ENCODE measurements around the gene SART1.
A peak's percentile ranks its signal among the peaks of the same experiment; 100 is the strongest.

SART1 gene

DNA sequence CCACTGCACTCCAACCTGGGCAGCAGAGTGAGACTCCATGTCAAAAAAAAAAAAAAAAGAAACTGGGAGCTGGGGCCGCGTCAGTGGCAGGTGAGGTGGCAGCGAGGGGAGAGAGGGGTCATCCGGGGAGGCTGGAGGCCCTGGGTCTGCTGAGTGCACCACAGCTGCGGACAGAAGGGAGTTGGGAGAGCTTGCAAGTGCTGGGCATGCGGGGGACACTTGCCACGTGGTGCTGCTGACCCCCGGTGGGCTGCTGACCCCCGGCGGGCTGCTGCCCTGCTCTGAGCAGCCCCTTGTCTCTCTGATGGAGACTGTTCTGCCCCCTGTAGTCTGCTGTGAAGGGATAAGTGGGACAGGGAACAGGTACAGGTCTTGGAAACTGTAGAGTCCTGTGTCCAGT is 39.7 kb upstream of the SART1 start:
- no peaks in the 10 kb centered on the region for H3K27me3 ChIP-seq (ENCODE audit: control insufficient read depth, insufficient read depth, low read length)
- H3K9ac ChIP-seq = no peak overlapping the region
- no peaks in the 10 kb centered on the region for H3K9me3 ChIP-seq (ENCODE audit: control insufficient read depth, low read length)
- H3K36me3 ChIP-seq (ENCODE audit: control insufficient read depth, insufficient read depth, low read length) = no peaks in the 10 kb centered on the region
- peaks cover 2% of the 10 kb centered on the region for H3K79me2 ChIP-seq
- no peak overlapping the region for H3K27ac ChIP-seq
- H2AFZ ChIP-seq = no peak overlapping the region
- no peak overlapping the region for H3K4me2 ChIP-seq (ENCODE audit: low read length)
- H3K4me1 ChIP-seq = no peaks in the 10 kb centered on the region
- TF ChIP-seq, protein P1, sequence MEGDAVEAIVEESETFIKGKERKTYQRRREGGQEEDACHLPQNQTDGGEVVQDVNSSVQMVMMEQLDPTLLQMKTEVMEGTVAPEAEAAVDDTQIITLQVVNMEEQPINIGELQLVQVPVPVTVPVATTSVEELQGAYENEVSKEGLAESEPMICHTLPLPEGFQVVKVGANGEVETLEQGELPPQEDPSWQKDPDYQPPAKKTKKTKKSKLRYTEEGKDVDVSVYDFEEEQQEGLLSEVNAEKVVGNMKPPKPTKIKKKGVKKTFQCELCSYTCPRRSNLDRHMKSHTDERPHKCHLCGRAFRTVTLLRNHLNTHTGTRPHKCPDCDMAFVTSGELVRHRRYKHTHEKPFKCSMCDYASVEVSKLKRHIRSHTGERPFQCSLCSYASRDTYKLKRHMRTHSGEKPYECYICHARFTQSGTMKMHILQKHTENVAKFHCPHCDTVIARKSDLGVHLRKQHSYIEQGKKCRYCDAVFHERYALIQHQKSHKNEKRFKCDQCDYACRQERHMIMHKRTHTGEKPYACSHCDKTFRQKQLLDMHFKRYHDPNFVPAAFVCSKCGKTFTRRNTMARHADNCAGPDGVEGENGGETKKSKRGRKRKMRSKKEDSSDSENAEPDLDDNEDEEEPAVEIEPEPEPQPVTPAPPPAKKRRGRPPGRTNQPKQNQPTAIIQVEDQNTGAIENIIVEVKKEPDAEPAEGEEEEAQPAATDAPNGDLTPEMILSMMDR (IDR thresholded peaks at IDR 0.05) = no peak
- no peak overlapping the region for H3K4me3 ChIP-seq (ENCODE audit: low read depth, low read length)

DNA sequence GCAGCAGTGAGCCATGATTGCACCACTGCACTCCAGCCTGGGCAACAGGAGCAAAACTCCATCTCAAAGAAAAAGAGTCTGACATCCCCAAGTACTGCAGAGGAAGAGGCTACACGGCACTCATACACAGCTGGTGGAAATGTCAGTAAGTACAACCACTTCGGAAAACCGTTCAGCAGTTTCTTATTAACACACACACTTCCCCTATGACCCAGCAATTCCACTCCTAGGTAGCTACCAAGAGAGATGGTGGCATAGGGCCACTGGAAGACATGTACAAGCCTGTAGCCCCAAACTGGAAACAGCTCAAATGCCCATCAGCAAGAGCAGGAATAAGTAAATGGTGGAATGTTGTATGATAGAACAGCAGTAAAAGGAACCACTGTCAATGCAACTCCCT is 39.0 kb upstream of the SART1 start:
- no peak overlapping the region for H3K4me3 ChIP-seq (ENCODE audit: low read depth, low read length)
- H3K27me3 ChIP-seq (ENCODE audit: control insufficient read depth, insufficient read depth, low read length) = no peaks in the 10 kb centered on the region
- H3K4me2 ChIP-seq (ENCODE audit: low read length) = no peak overlapping the region
- TF ChIP-seq, protein P1 (IDR thresholded peaks at IDR 0.05) = no peak
- H3K9ac ChIP-seq = no peak overlapping the region
- H3K36me3 ChIP-seq (ENCODE audit: control insufficient read depth, insufficient read depth, low read length) = no peaks in the 10 kb centered on the region
- no peaks in the 10 kb centered on the region for H3K4me1 ChIP-seq
- H3K9me3 ChIP-seq (ENCODE audit: control insufficient read depth, low read length) = no peaks in the 10 kb centered on the region
- peaks cover 2% of the 10 kb centered on the region for H3K79me2 ChIP-seq
- H3K27ac ChIP-seq = no peak overlapping the region
- H2AFZ ChIP-seq = no peak overlapping the region

DNA sequence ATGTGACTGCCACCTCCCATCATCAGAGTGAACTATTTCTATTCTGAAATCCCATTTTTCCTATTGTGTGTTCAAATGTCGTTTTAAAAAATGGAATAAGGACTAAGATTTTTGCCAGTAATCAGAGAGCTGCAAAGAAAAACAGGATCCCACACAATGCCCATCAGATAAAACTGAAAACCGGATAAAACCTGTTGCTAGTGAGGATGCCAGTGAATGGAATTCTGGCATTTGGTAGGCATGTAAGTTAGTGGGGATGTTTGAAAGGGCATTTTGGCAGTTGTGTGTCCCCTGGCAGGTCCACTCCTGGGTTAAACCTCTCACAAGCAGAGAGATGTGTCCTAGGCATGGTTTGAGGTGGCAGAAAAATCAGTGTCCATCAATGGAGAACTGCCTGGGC is 36.1 kb upstream of the SART1 start:
- no peak overlapping the region for H2AFZ ChIP-seq
- TF ChIP-seq, protein P1 (IDR thresholded peaks at IDR 0.05) = no peak
- no peaks in the 10 kb centered on the region for H3K4me1 ChIP-seq
- H3K27me3 ChIP-seq (ENCODE audit: control insufficient read depth, insufficient read depth, low read length) = no peaks in the 10 kb centered on the region
- no peaks in the 10 kb centered on the region for H3K36me3 ChIP-seq (ENCODE audit: control insufficient read depth, insufficient read depth, low read length)
- H3K4me2 ChIP-seq (ENCODE audit: low read length) = peak overlapping the region; percentile 1
- H3K9ac ChIP-seq = no peak overlapping the region
- no peak overlapping the region for H3K27ac ChIP-seq
- H3K79me2 ChIP-seq = no peaks in the 10 kb centered on the region
- H3K9me3 ChIP-seq (ENCODE audit: control insufficient read depth, low read length) = no peaks in the 10 kb centered on the region
- no peak overlapping the region for H3K4me3 ChIP-seq (ENCODE audit: low read depth, low read length)

DNA sequence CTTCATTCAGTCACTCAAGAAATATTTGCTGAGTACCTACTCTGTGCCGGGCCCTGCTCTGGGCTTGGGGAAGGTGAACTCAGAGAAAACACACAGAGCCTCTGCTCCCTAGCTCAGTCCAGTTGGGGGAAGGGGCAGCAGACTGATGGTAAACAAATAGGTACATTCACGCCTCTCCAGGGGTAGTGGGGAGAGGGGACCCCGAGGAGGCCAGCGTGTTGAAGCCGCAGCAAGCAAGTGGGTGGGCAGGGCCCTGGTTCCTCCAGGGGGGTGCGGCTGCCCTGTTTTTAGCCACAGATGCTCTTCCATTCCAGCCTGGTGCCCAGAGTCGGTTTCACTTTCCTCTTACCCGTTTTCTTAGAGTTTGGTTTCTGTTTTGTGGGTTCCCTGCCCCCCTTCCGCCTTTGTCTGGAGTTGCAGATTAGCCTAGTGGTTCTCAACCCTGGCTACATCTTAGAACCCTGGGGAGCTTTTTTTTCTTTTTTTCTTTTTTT is 33.6 kb upstream of the SART1 start:
- TF ChIP-seq, protein P1 (IDR thresholded peaks at IDR 0.05) = no peak
- H3K4me1 ChIP-seq = no peaks in the 10 kb centered on the region
- no peak overlapping the region for H3K4me2 ChIP-seq (ENCODE audit: low read length)
- no peaks in the 10 kb centered on the region for H3K36me3 ChIP-seq (ENCODE audit: control insufficient read depth, insufficient read depth, low read length)
- H3K9me3 ChIP-seq (ENCODE audit: control insufficient read depth, low read length) = no peaks in the 10 kb centered on the region
- H3K27ac ChIP-seq = no peak overlapping the region
- no peak overlapping the region for H3K9ac ChIP-seq
- no peak overlapping the region for H2AFZ ChIP-seq
- no peaks in the 10 kb centered on the region for H3K27me3 ChIP-seq (ENCODE audit: control insufficient read depth, insufficient read depth, low read length)
- no peak overlapping the region for H3K4me3 ChIP-seq (ENCODE audit: low read depth, low read length)
- H3K79me2 ChIP-seq = no peaks in the 10 kb centered on the region

DNA sequence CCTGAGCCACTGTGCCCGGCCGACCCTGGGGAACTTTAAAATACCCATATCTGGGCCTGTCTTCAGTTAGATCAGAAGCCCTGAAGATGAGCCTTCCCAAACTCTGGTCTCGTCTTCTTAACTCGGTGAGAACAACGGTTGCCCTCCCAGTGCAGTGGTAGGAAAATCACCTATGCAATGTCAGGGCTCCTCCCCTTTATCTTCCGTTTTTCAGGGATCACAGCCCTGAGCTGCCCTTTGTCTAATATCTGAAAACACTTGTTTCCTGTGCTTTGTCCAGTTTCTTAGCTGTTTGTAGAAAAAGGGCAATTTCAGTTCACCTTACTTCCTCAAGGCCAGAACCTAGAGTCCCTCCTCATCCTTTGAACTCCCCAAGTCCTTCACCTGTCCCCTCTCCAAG is 32.9 kb upstream of the SART1 start:
- H3K27me3 ChIP-seq (ENCODE audit: control insufficient read depth, insufficient read depth, low read length) = no peaks in the 10 kb centered on the region
- H3K27ac ChIP-seq = no peak overlapping the region
- no peak overlapping the region for H3K9ac ChIP-seq
- no peak overlapping the region for H3K4me2 ChIP-seq (ENCODE audit: low read length)
- no peak overlapping the region for H3K4me3 ChIP-seq (ENCODE audit: low read depth, low read length)
- H3K9me3 ChIP-seq (ENCODE audit: control insufficient read depth, low read length) = no peaks in the 10 kb centered on the region
- H3K79me2 ChIP-seq = no peaks in the 10 kb centered on the region
- no peak overlapping the region for H2AFZ ChIP-seq
- no peaks in the 10 kb centered on the region for H3K36me3 ChIP-seq (ENCODE audit: control insufficient read depth, insufficient read depth, low read length)
- H3K4me1 ChIP-seq = no peaks in the 10 kb centered on the region
- TF ChIP-seq, protein P1 (IDR thresholded peaks at IDR 0.05) = no peak
